A549 (cell line): ENCODE data around the gene PSMB4. TPM values are rescaled to one million over a fixed set of nuclear protein-coding genes. Genes with fewer than 3 reads are reported as not detected.

Source experiments
- ATAC-seq, 2 experiments: fragments of 200-7000 bp in 1 of 2; fragments of >200 bp in 1 of 2; cut with Nextera tagmentation in 1 of 2; cut with Tn5 transposase in 1 of 2; 3 replicates each; pipeline versions ENCODE4 v1.8.0 to v1.9.1; 2018 to 2020; ENCODE audit warnings: mild to moderate bottlenecking in 1 of 2, moderate library complexity in 1 of 2
- CTCF ChIA-PET: fragments of 300-600 bp; sonication (Branson Sonifier 250); formaldehyde crosslinking; extraction: SDS; loops from one replicate; lab custom pipeline; 2021; ENCODE audit warnings: antibody characterized with exemption, inconsistent platforms; lab: Yijun Ruan, JAX
- POLR2A ChIA-PET: fragments of 350-600 bp; formaldehyde crosslinking; extraction: SDS; loops from one replicate; lab custom pipeline; 2021; ENCODE audit warnings: antibody characterized with exemption, inconsistent platforms; lab: Yijun Ruan, JAX
- DNase-seq, 2 experiments: peaks; one replicate each; pipeline versions ENCODE4 v3.0.0 to v3.0.0-alpha.2; 2011 to 2016; ENCODE audit warnings: low read depth in 1 of 2, low spot score in 1 of 2
- FAIRE-seq: peaks from 2 replicates; lab custom pipeline; 2011; peaks lifted over from hg19 to GRCh38; lab: Jason Lieb, UNC
- H3K27ac ChIP-seq, 2 experiments: fragments of >200 bp; sonication (Bioruptor Twin); formaldehyde crosslinking; 3 replicates each; pipeline ENCODE4 v1.5.1; 2016 to 2017
- H3K4me1 ChIP-seq: fragments of >200 bp; sonication (Bioruptor Twin); formaldehyde crosslinking; 3 replicates; pipeline ENCODE4 v1.6.1; 2016
- H3K4me2 ChIP-seq: fragments of >200 bp; sonication (Bioruptor Twin); formaldehyde crosslinking; 3 replicates; pipeline ENCODE4 v1.6.1; 2016
- H3K4me3 ChIP-seq: fragments of >200 bp; sonication (Bioruptor Twin); formaldehyde crosslinking; 3 replicates; pipeline ENCODE4 v1.5.1; 2016
- H3K9me3 ChIP-seq: fragments of >200 bp; sonication (Bioruptor Twin); formaldehyde crosslinking; 3 replicates; pipeline ENCODE4 v1.6.1; 2016
- ATOH8 ChIP-seq: fragments of 250-450 bp; sonication (Bioruptor Pico); IDR thresholded peaks from 2 replicates; pipeline ENCODE4 v1.5.0; 2020; ENCODE audit warnings: low read depth, mild to moderate bottlenecking, moderate library complexity
- BCL3 ChIP-seq: fragments of >200 bp; sonication (Bioruptor Twin); formaldehyde crosslinking; IDR thresholded peaks from 3 replicates; pipeline ENCODE4 v1.6.1; 2016
- BHLHE40 ChIP-seq: IDR thresholded peaks from 2 replicates; pipeline ENCODE4 v1.6.1; 2012; ENCODE audit warnings: low read depth, low read length, inconsistent platforms
- CBX8 ChIP-seq: fragments of 200-600 bp; sonication (generic); IDR thresholded peaks from 2 replicates; pipeline ENCODE4 v1.6.1; 2016
- CHD4 ChIP-seq: fragments of 200-600 bp; sonication (generic); IDR thresholded peaks from 2 replicates; pipeline ENCODE4 v1.6.1; 2016; ENCODE audit warnings: antibody characterized with exemption, mild to moderate bottlenecking, borderline replicate concordance
- EHF ChIP-seq: fragments of 250-450 bp; sonication (Bioruptor Pico); IDR thresholded peaks from 2 replicates; pipeline ENCODE4 v1.5.0; 2020; ENCODE audit warnings: mild to moderate bottlenecking
- ELK1 ChIP-seq: fragments of 150-350 bp; IDR thresholded peaks from 2 replicates; pipeline ENCODE4 v1.6.1; 2014; ENCODE audit warnings: low read depth, mild to moderate bottlenecking, low read length
- EP300 ChIP-seq, 2 experiments: fragments of >200 bp; sonication (Bioruptor Twin); formaldehyde crosslinking; IDR thresholded peaks; 2 replicates in 1 of 2; 3 replicates in 1 of 2; pipeline ENCODE4 v1.6.1; 2016 to 2017
- ESRRA ChIP-seq: fragments of 150-350 bp; IDR thresholded peaks from 2 replicates; pipeline ENCODE4 v1.6.1; 2014; ENCODE audit warnings: mild to moderate bottlenecking, low read length, borderline replicate concordance
- FOSB ChIP-seq: fragments of 250-450 bp; sonication (Bioruptor Pico); IDR thresholded peaks from 2 replicates; pipeline ENCODE4 v1.5.0; 2020; ENCODE audit warnings: mild to moderate bottlenecking, moderate library complexity
- FOSL2 ChIP-seq, 2 experiments: fragments of 450-650 bp in 1 of 2; fragments of >200 bp in 1 of 2; sonication (Bioruptor Twin) in 1 of 2; formaldehyde crosslinking; IDR thresholded peaks; 2 replicates each; pipeline versions ENCODE4 v1.5.0 to v1.6.1; 2016 to 2020; ENCODE audit warnings: mild to moderate bottlenecking in 1 of 2, moderate library complexity in 1 of 2
- FOXS1 ChIP-seq: fragments of 250-450 bp; sonication (Bioruptor Pico); IDR thresholded peaks from 2 replicates; pipeline ENCODE4 v1.5.0; 2020; ENCODE audit warnings: mild to moderate bottlenecking, moderate library complexity
- HDAC2 ChIP-seq: fragments of 200-600 bp; sonication (generic); IDR thresholded peaks from 2 replicates; pipeline ENCODE4 v1.6.1; 2016
- HES2 ChIP-seq: fragments of >200 bp; sonication (Bioruptor Twin); formaldehyde crosslinking; IDR thresholded peaks from 2 replicates; pipeline ENCODE4 v1.6.1; 2016
- HOXA7 ChIP-seq: fragments of 250-450 bp; sonication (Bioruptor Pico); IDR thresholded peaks from 2 replicates; pipeline ENCODE4 v1.5.0; 2020; ENCODE audit warnings: mild to moderate bottlenecking, moderate library complexity
- JUN ChIP-seq, 2 experiments: fragments of >200 bp; sonication (Bioruptor Twin); formaldehyde crosslinking; IDR thresholded peaks; 2 replicates in 1 of 2; 3 replicates in 1 of 2; pipeline ENCODE4 v1.6.1; 2016 to 2017
- KDM5A ChIP-seq: fragments of 200-600 bp; sonication (generic); IDR thresholded peaks from 2 replicates; pipeline ENCODE4 v1.6.1; 2016; ENCODE audit warnings: antibody characterized with exemption, mild to moderate bottlenecking
- MAFK ChIP-seq: fragments of 450-650 bp; IDR thresholded peaks from 2 replicates; pipeline ENCODE4 v1.6.1; 2014; ENCODE audit not compliant: partially characterized antibody
- MAX ChIP-seq: IDR thresholded peaks from 2 replicates; pipeline ENCODE4 v1.6.1; 2012
- MAZ ChIP-seq: fragments of 150-350 bp; IDR thresholded peaks from 2 replicates; pipeline ENCODE4 v1.6.1; 2014; ENCODE audit warnings: antibody characterized with exemption, low read depth, low read length, borderline replicate concordance
- MYC ChIP-seq: IDR thresholded peaks from 2 replicates; pipeline ENCODE4 v1.6.1; 2012; ENCODE audit warnings: mild to moderate bottlenecking, inconsistent platforms, low read length, improper control_type of control experiment, borderline replicate concordance
- PBX3 ChIP-seq: IDR thresholded peaks from 2 replicates; pipeline ENCODE4 v1.6.1; 2012
- POLR2A ChIP-seq: IDR thresholded peaks from 2 replicates; pipeline ENCODE4 v1.6.1; 2012; ENCODE audit warnings: mild to moderate bottlenecking, low read length
- POLR2AphosphoS2 ChIP-seq: conservative IDR thresholded peaks from 2 replicates; pipeline ENCODE4 v1.6.1; 2012; ENCODE audit warnings: low read length, improper control_type of control experiment, inconsistent platforms
- RAD21 ChIP-seq, 2 experiments: fragments of >200 bp in 1 of 2; sonication (Bioruptor Twin) in 1 of 2; formaldehyde crosslinking in 1 of 2; IDR thresholded peaks in 1 of 2; conservative IDR thresholded peaks in 1 of 2; 2 replicates in 1 of 2; 3 replicates in 1 of 2; pipeline ENCODE4 v1.6.1; 2012 to 2018; ENCODE audit warnings: inconsistent platforms in 1 of 2
- RARB ChIP-seq: fragments of 250-450 bp; sonication (Bioruptor Pico); IDR thresholded peaks from 2 replicates; pipeline ENCODE4 v1.8.0; 2021; ENCODE audit warnings: mild to moderate bottlenecking, moderate library complexity
- RFX5 ChIP-seq: fragments of 450-650 bp; IDR thresholded peaks from 2 replicates; pipeline ENCODE4 v1.7.1; 2014; ENCODE audit warnings: antibody characterized with exemption, mild to moderate bottlenecking, moderate library complexity
- ZC3H11A ChIP-seq: fragments of 450-650 bp; IDR thresholded peaks from 2 replicates; pipeline ENCODE4 v1.6.1; 2014; ENCODE audit warnings: antibody characterized with exemption, mild to moderate bottlenecking
- ZSCAN20 ChIP-seq: fragments of 250-450 bp; sonication (Bioruptor Pico); IDR thresholded peaks from 2 replicates; pipeline ENCODE4 v1.8.0; 2022; ENCODE audit warnings: mild to moderate bottlenecking, moderate library complexity
- WGBS: methylation state at CpG from one replicate; pipeline ENCODE4 v1.1.6; 2017; ENCODE audit errors: missing lambda C conversion rate; 5-methylcytosine and 5-hydroxymethylcytosine counted together
- polyA plus RNA-seq, 4 experiments: library from polyadenylated mRNA; depleted of rRNA in 3 of 4; stranded (reverse); fragments of >200 nt; fragmentation: RNase III in 1 of 4; extraction: RNeasy Plus Mini Kit Qiagen cat#74134 plus additional on column Dnase treatment in 1 of 4; gene quantifications; 2 replicates in 3 of 4; 3 replicates in 1 of 4; pipeline ENCODE4 v1.2.3, GENCODE V29; 2011 to 2017

Gene PSMB4
- polyA plus RNA-seq, 2 of the 4 experiments (the other 2 are of a cell fraction) = 383 to 405 TPM

GRCh38 chr1:151418081-151418480 lies 18.7 kb downstream of the PSMB4 start:
- H3K9me3 ChIP-seq = no peaks in the 10 kb centered on the region
- TF ChIP-seq MAFK (no peak), CBX8 (no peak), BCL3 (no peak), HDAC2 (no peak), EP300 (IDR thresholded peaks at IDR 0.05) (no peak), BHLHE40 (no peak), FOSL2 (IDR thresholded peaks at IDR 0.05) (no peak), FOSL2 (CRISPR knock-in tag; IDR thresholded peaks at IDR 0.05) (no peak), CHD4 (no peak), ELK1 (no peak), ATOH8 (CRISPR knock-in tag) (no peak), FOSB (no peak), FOXS1 (CRISPR knock-in tag) (no peak), POLR2AphosphoS2 (no peak)
- TF ChIP-seq, all 56 proteins: peak for 0
- Histone ChIP-seq H3K4me1 (no peaks in the 10 kb centered on the region), H3K4me2 (no peak overlapping the region), H3K27ac (no peak overlapping the region), H3K4me3 (no peak overlapping the region)
- CTCF ChIA-PET = interaction anchor here (0.6 to 1.5 kb wide), 6 partner anchors 16 to 317 kb away, joined by 3 to 8 read pairs (median 4); partner anchors contain the start of gene PSMB4
- POLR2A ChIA-PET = interaction anchor here (0.7 kb wide), 1 partner anchor 123 kb away, joined by 5 read pairs; no protein-coding TSS in a partner anchor
- WGBS = 97% methylated on average over 3 of the region's 3 CpGs
- FAIRE-seq (no peak), DNase-seq (no peak), ATAC-seq (no peak)

GRCh38 chr1:151419819-151420218 lies 20.4 kb downstream of the PSMB4 start:
- Histone ChIP-seq H3K4me1 (no peaks in the 10 kb centered on the region), H3K27ac (no peak overlapping the region), H3K4me2 (no peak overlapping the region), H3K4me3 (no peak overlapping the region), H3K9me3 (no peaks in the 10 kb centered on the region)
- FAIRE-seq (no peak), DNase-seq (no peak), ATAC-seq (no peak)
- CTCF ChIA-PET = interaction anchor here (1.3 kb wide), 2 partner anchors 10 to 14 kb away, joined by 3 read pairs; no protein-coding TSS in a partner anchor
- TF ChIP-seq MAZ = no peak
- TF ChIP-seq RAD21 (conservative IDR thresholded peaks at IDR 0.05 in 1 of 2, IDR thresholded peaks at IDR 0.05 in 1 of 2) = no peak
- TF ChIP-seq HOXA7 (CRISPR knock-in tag) = no peak
- TF ChIP-seq MAX = no peak
- WGBS = 86% methylated on average over 5 of the region's 5 CpGs
- POLR2A ChIA-PET = no interaction called here

GRCh38 chr1:151425103-151425502 lies 25.7 kb downstream of the PSMB4 start:
- Histone ChIP-seq H3K27ac (no peak overlapping the region), H3K4me2 (no peak overlapping the region), H3K9me3 (no peaks in the 10 kb centered on the region), H3K4me3 (no peak overlapping the region), H3K4me1 (0 out of 3 replicates have a peak, but pooled peaks cover 2% of the 10 kb centered on the region)
- ATAC-seq = no peak
- TF ChIP-seq MYC (no peak), RFX5 (no peak), CBX8 (no peak), POLR2A (no peak), ZC3H11A (no peak), RARB (no peak), EP300 (IDR thresholded peaks at IDR 0.05) (no peak), ESRRA (no peak), ZSCAN20 (CRISPR knock-in tag) (no peak), EHF (no peak), HES2 (no peak), KDM5A (no peak), JUN (IDR thresholded peaks at IDR 0.05) (no peak), PBX3 (no peak), CHD4 (no peak)
- FAIRE-seq = no peak
- POLR2A ChIA-PET = no interaction called here
- WGBS = 85% methylated on average over 2 of the region's 2 CpGs
- no peak for DNase-seq
- CTCF ChIA-PET = interaction anchor here (0.8 to 1.3 kb wide), 3 partner anchors 13 to 310 kb away, joined by 3 to 6 read pairs (median 3); partner anchors contain the start of gene PSMB4
